PC-3 (cell line): ENCODE data around the gene TENM4. TPM values are rescaled to one million over a fixed set of nuclear protein-coding genes. Genes with fewer than 3 reads are reported as not detected.

Experiments used
- ATAC-seq: fragments of 200-7000 bp; cut with Tn5 transposase; 2 replicates; pipeline ENCODE4 v1.9.1; 2020; ENCODE audit warnings: mild to moderate bottlenecking, moderate library complexity
- BruUV-seq: library from RNA; stranded (reverse); fragments of 400-500 nt; replicated peaks from 2 replicates; lab custom pipeline; 2021; lab: Mats Ljungman, UMichigan
- CTCF ChIA-PET: fragments of 300-600 bp; sonication (Branson Sonifier 250); formaldehyde crosslinking; loops from one replicate; lab custom pipeline; 2022; ENCODE audit warnings: antibody characterized with exemption; lab: Charles Lee
- POLR2A ChIA-PET: fragments of 300-600 bp; sonication (Branson Sonifier 250); formaldehyde crosslinking; loops from one replicate; lab custom pipeline; 2022; ENCODE audit warnings: antibody characterized with exemption; ENCODE audit not compliant: unreplicated experiment; lab: Charles Lee
- DNase-seq: peaks from one replicate; pipeline ENCODE4 v3.0.0-alpha.2; 2015
- H2AFZ ChIP-seq: fragments of 300-600 bp; sonication (generic); 2 replicates; pipeline ENCODE4 v1.6.0; 2016; ENCODE audit warnings: antibody characterized with exemption, low read length
- H3F3A ChIP-seq: fragments of 300-600 bp; sonication (generic); one replicate; pipeline ENCODE4 v1.6.0; 2017; ENCODE audit warnings: antibody characterized with exemption, low read length, control low read depth, mild to moderate bottlenecking; ENCODE audit not compliant: unreplicated experiment
- H3K27ac ChIP-seq: fragments of 300-600 bp; sonication (generic); 2 replicates; pipeline ENCODE4 v1.5.1; 2016; ENCODE audit warnings: mild to moderate bottlenecking, low read length
- H3K27me3 ChIP-seq: fragments of 300-600 bp; sonication (generic); 2 replicates; pipeline ENCODE4 v1.6.1; 2016; ENCODE audit warnings: low read length, mixed read lengths
- H3K36me3 ChIP-seq: fragments of 300-600 bp; sonication (generic); 2 replicates; pipeline ENCODE4 v1.6.1; 2016; ENCODE audit warnings: low read depth, mixed run types, low read length, mixed read lengths
- H3K4me1 ChIP-seq: fragments of 300-600 bp; sonication (generic); 2 replicates; pipeline ENCODE4 v1.5.1; 2016; ENCODE audit warnings: low read length; ENCODE audit not compliant: insufficient read depth
- H3K4me2 ChIP-seq: fragments of 300-600 bp; sonication (generic); 2 replicates; pipeline ENCODE4 v1.6.0; 2016; ENCODE audit warnings: low read length
- H3K4me3 ChIP-seq: fragments of 300-600 bp; sonication (generic); 2 replicates; pipeline ENCODE4 v1.5.1; 2016; ENCODE audit warnings: mild to moderate bottlenecking, low read length, mixed read lengths
- H3K79me2 ChIP-seq: fragments of 300-600 bp; sonication (generic); 2 replicates; pipeline ENCODE4 v1.6.1; 2017; ENCODE audit warnings: low read length, mixed read lengths
- H3K9ac ChIP-seq: fragments of 300-600 bp; sonication (generic); 2 replicates; pipeline ENCODE4 v1.6.0; 2016; ENCODE audit warnings: mild to moderate bottlenecking, low read length
- H3K9me2 ChIP-seq: fragments of 300-600 bp; sonication (generic); replicated peaks from 2 replicates; pipeline ENCODE4 v1.6.1; 2016; ENCODE audit warnings: mixed run types, low read length, mixed read lengths
- H3K9me3 ChIP-seq: fragments of 300-600 bp; sonication (generic); 2 replicates; pipeline ENCODE4 v1.6.1; 2016; ENCODE audit warnings: low read length, mixed read lengths
- H4K20me1 ChIP-seq: fragments of 300-600 bp; sonication (generic); 2 replicates; pipeline ENCODE4 v1.6.1; 2016; ENCODE audit warnings: low read length, mixed read lengths
- EZH2 ChIP-seq: fragments of 300-600 bp; sonication (generic); IDR thresholded peaks from one replicate; pipeline ENCODE4 v1.6.1; 2017; ENCODE audit warnings: antibody characterized with exemption, mild to moderate bottlenecking, low read length; ENCODE audit not compliant: unreplicated experiment
- EZH2phosphoT487 ChIP-seq: fragments of 300-600 bp; sonication (generic); IDR thresholded peaks from 2 replicates; pipeline ENCODE4 v1.6.1; 2018; ENCODE audit warnings: mild to moderate bottlenecking, antibody characterized with exemption, low read length, borderline replicate concordance
- intact Hi-C: fragments of 100-400 bp; cut with micrococcal nuclease; formaldehyde crosslinking; loops from 2 replicates; pipeline ENCODE4 v1.9.0; 2023
- total RNA-seq: library from RNA; depleted of rRNA; stranded (reverse); fragments of >200 nt; gene quantifications from 2 replicates; pipeline ENCODE4 v1.2.3, GENCODE V29; 2014
- TF ChIP-seq, protein P1 (sequence below): fragments of 300-600 bp; sonication (generic); conservative IDR thresholded peaks from 2 replicates; pipeline ENCODE4 v1.5.1; 2017; ENCODE audit warnings: antibody characterized with exemption, low read depth, mild to moderate bottlenecking, low read length

TENM4 gene
- total RNA-seq, 1 experiment from 2014 or later = 19.7 TPM

DNA sequence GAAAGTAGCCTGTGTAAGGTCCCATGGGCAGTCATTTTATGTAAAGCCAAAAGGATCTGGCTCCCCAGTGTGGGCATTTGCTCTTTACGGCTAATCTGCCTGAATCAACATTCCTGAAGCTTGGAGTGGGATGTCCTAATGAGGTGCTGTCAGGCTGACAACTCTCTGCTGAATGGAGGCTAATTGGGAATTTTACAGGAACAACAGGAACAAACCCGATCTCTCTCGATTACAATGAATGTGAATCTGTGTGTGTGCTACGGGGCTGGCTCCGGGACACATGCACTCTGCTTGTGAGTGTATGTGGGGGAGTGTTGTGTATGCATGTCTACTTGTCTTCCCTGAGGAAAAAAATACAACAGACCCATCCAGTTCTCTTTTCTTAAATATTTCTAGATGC, 415.2 kb downstream of the TENM4 start:
- no peaks in the 10 kb centered on the region for H3F3A ChIP-seq
- no TSS peak for BruUV-seq
- TF ChIP-seq, protein P1, sequence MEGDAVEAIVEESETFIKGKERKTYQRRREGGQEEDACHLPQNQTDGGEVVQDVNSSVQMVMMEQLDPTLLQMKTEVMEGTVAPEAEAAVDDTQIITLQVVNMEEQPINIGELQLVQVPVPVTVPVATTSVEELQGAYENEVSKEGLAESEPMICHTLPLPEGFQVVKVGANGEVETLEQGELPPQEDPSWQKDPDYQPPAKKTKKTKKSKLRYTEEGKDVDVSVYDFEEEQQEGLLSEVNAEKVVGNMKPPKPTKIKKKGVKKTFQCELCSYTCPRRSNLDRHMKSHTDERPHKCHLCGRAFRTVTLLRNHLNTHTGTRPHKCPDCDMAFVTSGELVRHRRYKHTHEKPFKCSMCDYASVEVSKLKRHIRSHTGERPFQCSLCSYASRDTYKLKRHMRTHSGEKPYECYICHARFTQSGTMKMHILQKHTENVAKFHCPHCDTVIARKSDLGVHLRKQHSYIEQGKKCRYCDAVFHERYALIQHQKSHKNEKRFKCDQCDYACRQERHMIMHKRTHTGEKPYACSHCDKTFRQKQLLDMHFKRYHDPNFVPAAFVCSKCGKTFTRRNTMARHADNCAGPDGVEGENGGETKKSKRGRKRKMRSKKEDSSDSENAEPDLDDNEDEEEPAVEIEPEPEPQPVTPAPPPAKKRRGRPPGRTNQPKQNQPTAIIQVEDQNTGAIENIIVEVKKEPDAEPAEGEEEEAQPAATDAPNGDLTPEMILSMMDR = no peak
- TF ChIP-seq EZH2 (no peak), EZH2phosphoT487 (no peak)
- no peaks in the 10 kb centered on the region for H3K36me3 ChIP-seq
- H3K27me3 ChIP-seq = no peaks in the 10 kb centered on the region
- H3K79me2 ChIP-seq = no peaks in the 10 kb centered on the region
- ChIA-PET POLR2A (no interaction called here), CTCF (no interaction called here)
- no peak overlapping the region for H3K4me2 ChIP-seq
- no peak overlapping the region for H3K9ac ChIP-seq
- H2AFZ ChIP-seq = no peak overlapping the region
- DNase-seq (no peak), ATAC-seq (no peak)
- no peaks in the 10 kb centered on the region for H3K9me3 ChIP-seq
- H3K9me2 ChIP-seq = no peaks in the 10 kb centered on the region
- intact Hi-C loops = no loop called here
- H3K27ac ChIP-seq = no peak overlapping the region
- H3K4me1 ChIP-seq = 0 out of 2 replicates have a peak, but pooled peaks cover 4% of the 10 kb centered on the region
- no peaks in the 10 kb centered on the region for H4K20me1 ChIP-seq
- no peak overlapping the region for H3K4me3 ChIP-seq

DNA sequence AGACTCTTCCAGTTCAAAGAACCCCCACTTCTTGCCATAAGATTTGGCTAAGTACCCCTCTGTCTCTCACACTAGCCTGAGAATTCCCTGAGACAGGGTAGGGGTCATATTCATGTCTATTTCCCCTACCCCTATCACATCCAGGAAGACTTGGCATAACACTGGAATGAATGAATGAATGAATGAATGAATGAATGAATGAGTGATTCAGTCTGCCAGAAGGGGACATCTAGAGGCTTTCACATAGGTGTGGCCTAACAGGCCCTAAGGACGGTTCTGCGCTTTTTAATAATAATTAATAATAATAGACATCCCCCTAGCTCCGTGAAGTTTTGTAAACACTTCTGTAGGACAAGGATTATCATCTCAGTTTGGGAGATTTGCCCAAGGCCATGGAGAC, 415.7 kb downstream of the TENM4 start:
- Histone ChIP-seq H3K79me2 (no peaks in the 10 kb centered on the region), H3K36me3 (no peaks in the 10 kb centered on the region), H3F3A (no peaks in the 10 kb centered on the region), H3K4me1 (0 out of 2 replicates have a peak, but pooled peaks cover 4% of the 10 kb centered on the region), H4K20me1 (no peaks in the 10 kb centered on the region), H3K27ac (no peak overlapping the region), H3K4me2 (no peak overlapping the region), H3K4me3 (no peak overlapping the region), H3K9me3 (no peaks in the 10 kb centered on the region), H3K9me2 (no peaks in the 10 kb centered on the region), H2AFZ (no peak overlapping the region), H3K27me3 (no peaks in the 10 kb centered on the region), H3K9ac (no peak overlapping the region)
- TF ChIP-seq, protein P1 = no peak
- no peak for TF ChIP-seq EZH2phosphoT487
- no peak for TF ChIP-seq EZH2
- DNase-seq (no peak), ATAC-seq (no peak)
- POLR2A ChIA-PET = no interaction called here
- intact Hi-C loops = no loop called here
- BruUV-seq = no TSS peak
- CTCF ChIA-PET = no interaction called here

DNA sequence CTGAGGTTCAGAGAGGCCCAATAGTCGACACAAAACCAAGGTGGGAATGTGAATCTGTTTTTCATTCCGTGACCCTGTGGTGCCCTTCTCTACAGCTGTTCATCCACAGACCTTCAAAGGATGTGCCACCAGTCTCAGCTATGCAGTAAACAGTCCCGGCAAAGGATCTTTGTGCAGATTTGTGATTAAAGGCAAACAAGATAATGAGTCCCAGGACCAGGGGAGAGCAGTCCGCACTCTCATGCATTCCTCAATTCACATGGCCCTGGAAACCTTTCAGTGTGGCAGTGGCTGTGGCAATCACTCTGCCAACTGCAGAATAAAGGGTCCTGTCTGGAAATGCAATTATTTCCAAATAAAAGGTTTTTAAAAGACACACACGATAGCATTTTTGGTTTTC, 418.6 kb downstream of the TENM4 start:
- Histone ChIP-seq H4K20me1 (no peaks in the 10 kb centered on the region), H3K36me3 (no peaks in the 10 kb centered on the region), H3F3A (no peaks in the 10 kb centered on the region), H3K4me1 (peaks cover 23% of the 10 kb centered on the region), H2AFZ (no peak overlapping the region), H3K27ac (no peak overlapping the region), H3K9me2 (no peaks in the 10 kb centered on the region), H3K27me3 (no peaks in the 10 kb centered on the region), H3K9me3 (no peaks in the 10 kb centered on the region), H3K4me3 (no peak overlapping the region), H3K9ac (no peak overlapping the region), H3K79me2 (no peaks in the 10 kb centered on the region), H3K4me2 (no peak overlapping the region)
- no TSS peak for BruUV-seq
- DNase-seq (no peak), ATAC-seq (no peak)
- CTCF ChIA-PET = no interaction called here
- intact Hi-C loops = no loop called here
- TF ChIP-seq EZH2phosphoT487 = no peak
- TF ChIP-seq EZH2 = no peak
- TF ChIP-seq, protein P1 = no peak
- POLR2A ChIA-PET = no interaction called here
